SIG-M5 treated with dmso at 0.1 percent for 504 hours (cell line): Measurements from ENCODE around the gene UBA1.

ENCODE experiments used
- DNase-seq: peaks from one replicate; lab custom pipeline; 2025; ENCODE audit not compliant: unreplicated experiment; lab: John Stamatoyannopoulos, UW

The UBA1 gene

GRCh38 chrX:47169726-47170515, 23.7 kb upstream of the UBA1 start:
- DNase-seq = no peak

GRCh38 chrX:47170861-47171692, 22.6 kb upstream of the UBA1 start:
- no peak for DNase-seq

- no peak for DNase-seq
These were observed 21.6 kb upstream of the UBA1 start for GRCh38 chrX:47171996-47172395.

GRCh38 chrX:47172549-47172948, 21.1 kb upstream of the UBA1 start:
- DNase-seq = no peak

GRCh38 chrX:47172971-47173792, 20.4 kb upstream of the UBA1 start:
- DNase-seq = no peak

GRCh38 chrX:47174376-47174775, 19.3 kb upstream of the UBA1 start:
- no peak for DNase-seq

- no peak for DNase-seq
These were observed 18.6 kb upstream of the UBA1 start for GRCh38 chrX:47174846-47175587.

- DNase-seq = no peak
These were observed 18.0 kb upstream of the UBA1 start for GRCh38 chrX:47175588-47175980.

- DNase-seq = no peak
These were observed 17.4 kb upstream of the UBA1 start for GRCh38 chrX:47176101-47176740.

GRCh38 chrX:47177079-47177478, 16.6 kb upstream of the UBA1 start:
- DNase-seq = no peak

GRCh38 chrX:47178337-47178736, 15.3 kb upstream of the UBA1 start:
- DNase-seq = no peak

GRCh38 chrX:47179221-47179927, 14.3 kb upstream of the UBA1 start:
- no peak for DNase-seq

GRCh38 chrX:47179928-47180255, 13.7 kb upstream of the UBA1 start:
- DNase-seq = no peak

- DNase-seq = no peak
These were observed 13.3 kb upstream of the UBA1 start for GRCh38 chrX:47180346-47180745.

- no peak for DNase-seq
These were observed 12.3 kb upstream of the UBA1 start for GRCh38 chrX:47181301-47181700.

GRCh38 chrX:47182106-47182700, 11.4 kb upstream of the UBA1 start:
- no peak for DNase-seq

GRCh38 chrX:47184486-47184885, 9.1 kb upstream of the UBA1 start:
- DNase-seq = no peak

GRCh38 chrX:47185241-47185640, 8.4 kb upstream of the UBA1 start:
- DNase-seq = no peak

- DNase-seq = no peak
These were observed 7.4 kb upstream of the UBA1 start for GRCh38 chrX:47186096-47186740.
